ENCODE data around the gene CRYBB3. TPM values are rescaled to one million over a fixed set of nuclear protein-coding genes. Genes with fewer than 3 reads are reported as not detected.
"Not testable (repeated sequence)": the region's sequence is repeated elsewhere in the genome, so short reads cannot be mapped to it uniquely, and the experiment has no call there.

CRYBB3 gene
- total RNA-seq, 2 experiments from 2014 or later = 0.26 to 0.35 TPM

- Mint-ChIP-seq H3K4me3 (no peak overlapping the region), H3K27me3 (no peaks in the 10 kb centered on the region), H3K27ac (no peak overlapping the region), H3K4me1 (no peaks in the 10 kb centered on the region), H3K36me3 (no peaks in the 10 kb centered on the region), H3K9me3 (no peaks in the 10 kb centered on the region)
- no peak for DNase-seq
Observed at GRCh38 chr22:25169278-25170031, 30.2 kb upstream of the CRYBB3 start.

- Mint-ChIP-seq H3K4me1 (no peaks in the 10 kb centered on the region), H3K27me3 (no peaks in the 10 kb centered on the region), H3K27ac (no peak overlapping the region), H3K9me3 (no peaks in the 10 kb centered on the region), H3K36me3 (no peaks in the 10 kb centered on the region), H3K4me3 (no peak overlapping the region)
- DNase-seq = no peak
Observed at GRCh38 chr22:25170426-25170980, 29.2 kb upstream of the CRYBB3 start.

- H3K4me1 Mint-ChIP-seq = no peaks in the 10 kb centered on the region
- no peak overlapping the region for H3K27ac Mint-ChIP-seq
- no peaks in the 10 kb centered on the region for H3K36me3 Mint-ChIP-seq
- H3K4me3 Mint-ChIP-seq = no peak overlapping the region
- no peaks in the 10 kb centered on the region for H3K27me3 Mint-ChIP-seq
- H3K9me3 Mint-ChIP-seq = no peaks in the 10 kb centered on the region
- DNase-seq = peak; percentile 22
Observed at GRCh38 chr22:25172153-25172552, 27.5 kb upstream of the CRYBB3 start.

GRCh38 chr22:25174156-25174887 is 25.3 kb upstream of the CRYBB3 start:
- Mint-ChIP-seq H3K27ac (no peak overlapping the region), H3K27me3 (no peaks in the 10 kb centered on the region), H3K4me3 (no peak overlapping the region), H3K9me3 (no peaks in the 10 kb centered on the region), H3K4me1 (no peaks in the 10 kb centered on the region), H3K36me3 (peaks cover 5% of the 10 kb centered on the region)
- no peak for DNase-seq

- peaks cover 4% of the 10 kb centered on the region for H3K9me3 Mint-ChIP-seq
Observed at GRCh38 chr22:25174888-25175411, 24.7 kb upstream of the CRYBB3 start.

GRCh38 chr22:25176175-25176574 is 23.5 kb upstream of the CRYBB3 start:
- no peaks in the 10 kb centered on the region for H3K27me3 Mint-ChIP-seq
- H3K36me3 Mint-ChIP-seq = peaks cover 12% of the 10 kb centered on the region
- peaks cover 4% of the 10 kb centered on the region for H3K9me3 Mint-ChIP-seq
- H3K27ac Mint-ChIP-seq = no peak overlapping the region
- no peak overlapping the region for H3K4me3 Mint-ChIP-seq
- H3K4me1 Mint-ChIP-seq = no peaks in the 10 kb centered on the region
- no peak for DNase-seq

More at GRCh38 chr22:25174888-25175411, 24.7 kb upstream of the CRYBB3 start:
- Mint-ChIP-seq H3K4me1 (no peaks in the 10 kb centered on the region), H3K27me3 (no peaks in the 10 kb centered on the region), H3K4me3 (no peak overlapping the region), H3K27ac (no peak overlapping the region), H3K36me3 (peaks cover 11% of the 10 kb centered on the region)
- DNase-seq = no peak

- H3K36me3 Mint-ChIP-seq = peaks cover 12% of the 10 kb centered on the region
- H3K9me3 Mint-ChIP-seq = peaks cover 4% of the 10 kb centered on the region
- no peaks in the 10 kb centered on the region for H3K27me3 Mint-ChIP-seq
- H3K4me3 Mint-ChIP-seq = no peak overlapping the region
- no peaks in the 10 kb centered on the region for H3K4me1 Mint-ChIP-seq
- DNase-seq = no peak
- no peak overlapping the region for H3K27ac Mint-ChIP-seq
Observed at GRCh38 chr22:25176799-25177198, 22.9 kb upstream of the CRYBB3 start.

- Mint-ChIP-seq H3K4me1 (no peaks in the 10 kb centered on the region), H3K9me3 (peaks cover 4% of the 10 kb centered on the region), H3K4me3 (no peak overlapping the region), H3K36me3 (peaks cover 12% of the 10 kb centered on the region), H3K27ac (no peak overlapping the region), H3K27me3 (no peaks in the 10 kb centered on the region)
- no peak for DNase-seq
Observed at GRCh38 chr22:25177226-25177625, 22.4 kb upstream of the CRYBB3 start.

GRCh38 chr22:25177895-25178294 is 21.8 kb upstream of the CRYBB3 start:
- Mint-ChIP-seq H3K4me3 (no peak overlapping the region), H3K27ac (no peak overlapping the region), H3K27me3 (no peaks in the 10 kb centered on the region), H3K9me3 (peaks cover 4% of the 10 kb centered on the region), H3K36me3 (peaks cover 12% of the 10 kb centered on the region), H3K4me1 (no peaks in the 10 kb centered on the region)
- DNase-seq = no peak

- H3K9me3 Mint-ChIP-seq, H3K4me1 Mint-ChIP-seq, H3K27ac Mint-ChIP-seq, H3K27me3 Mint-ChIP-seq, DNase-seq: not testable (repeated sequence)
- Mint-ChIP-seq H3K36me3 (peaks cover 12% of the 10 kb centered on the region), H3K4me3 (peak overlapping the region; percentile 54)
Observed at GRCh38 chr22:25178348-25178747, 21.3 kb upstream of the CRYBB3 start.

GRCh38 chr22:25178869-25179631 is 20.6 kb upstream of the CRYBB3 start:
- H3K27me3 Mint-ChIP-seq, H3K4me1 Mint-ChIP-seq, H3K4me3 Mint-ChIP-seq, H3K9me3 Mint-ChIP-seq, H3K27ac Mint-ChIP-seq: not testable (repeated sequence)
- peaks cover 12% of the 10 kb centered on the region for H3K36me3 Mint-ChIP-seq
- peak; percentile 12 for DNase-seq

- no peaks in the 10 kb centered on the region for H3K27me3 Mint-ChIP-seq
- H3K9me3 Mint-ChIP-seq = peaks cover 4% of the 10 kb centered on the region
- H3K4me1 Mint-ChIP-seq = no peaks in the 10 kb centered on the region
- no peak overlapping the region for H3K27ac Mint-ChIP-seq
- no peak overlapping the region for H3K4me3 Mint-ChIP-seq
- peaks cover 10% of the 10 kb centered on the region for H3K36me3 Mint-ChIP-seq
- DNase-seq = no peak
Observed at GRCh38 chr22:25182131-25183110, 17.2 kb upstream of the CRYBB3 start.

- no peaks in the 10 kb centered on the region for H3K27me3 Mint-ChIP-seq
Observed at GRCh38 chr22:25183949-25184619, 15.6 kb upstream of the CRYBB3 start.

More at GRCh38 chr22:25183949-25184619, 15.6 kb upstream of the CRYBB3 start:
- H3K4me3 Mint-ChIP-seq = no peak overlapping the region
- peaks cover 4% of the 10 kb centered on the region for H3K9me3 Mint-ChIP-seq
- DNase-seq = no peak
- no peak overlapping the region for H3K27ac Mint-ChIP-seq
- peaks cover 9% of the 10 kb centered on the region for H3K36me3 Mint-ChIP-seq
- H3K4me1 Mint-ChIP-seq = no peaks in the 10 kb centered on the region
